Cardiac fibroblast (primary cell): Measurements from ENCODE around the gene ZNRD2.

Experiments used
- DNase-seq, 2 donors: peaks; one replicate each; pipeline versions ENCODE4 v3.0.0 to v3.0.0-alpha.2; 2010; ENCODE audit warnings: low read depth in 2 of 2
- H3K4me3 ChIP-seq, 2 donors: replicated peaks in 1 of 2; 1 replicate in 1 of 2; 2 replicates in 1 of 2; pipeline ENCODE4 v1.5.1; 2011; ENCODE audit warnings: low read depth in 2 of 2, low read length in 2 of 2, mild to moderate bottlenecking in 2 of 2, moderate library complexity in 1 of 2
- TF ChIP-seq, protein P1 (sequence below): IDR thresholded peaks from one replicate; pipeline ENCODE4 v1.5.1; 2011; ENCODE audit warnings: low read depth, mild to moderate bottlenecking, low read length, inconsistent platforms

ZNRD2 gene

DNA sequence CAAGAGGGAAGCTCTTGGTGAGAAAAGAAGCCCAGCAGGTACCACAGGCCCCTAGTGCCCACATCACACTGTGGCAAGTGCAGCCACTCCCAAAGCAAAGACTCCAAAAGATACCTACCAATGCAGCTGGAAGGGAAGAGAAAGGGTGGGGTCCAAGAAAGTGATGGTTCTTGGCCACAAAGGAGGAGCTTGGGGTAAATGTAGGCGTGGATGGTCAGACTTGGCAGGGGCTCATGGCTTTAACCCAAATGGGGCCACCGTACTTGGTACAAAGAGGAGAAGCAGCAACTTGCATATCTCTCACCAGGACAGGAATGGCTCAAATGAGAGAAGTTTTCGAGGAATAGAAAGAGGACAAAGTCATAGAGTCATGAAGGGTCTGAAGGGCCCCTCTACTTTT is 39.0 kb downstream of the ZNRD2 start:
- TF ChIP-seq, protein P1, sequence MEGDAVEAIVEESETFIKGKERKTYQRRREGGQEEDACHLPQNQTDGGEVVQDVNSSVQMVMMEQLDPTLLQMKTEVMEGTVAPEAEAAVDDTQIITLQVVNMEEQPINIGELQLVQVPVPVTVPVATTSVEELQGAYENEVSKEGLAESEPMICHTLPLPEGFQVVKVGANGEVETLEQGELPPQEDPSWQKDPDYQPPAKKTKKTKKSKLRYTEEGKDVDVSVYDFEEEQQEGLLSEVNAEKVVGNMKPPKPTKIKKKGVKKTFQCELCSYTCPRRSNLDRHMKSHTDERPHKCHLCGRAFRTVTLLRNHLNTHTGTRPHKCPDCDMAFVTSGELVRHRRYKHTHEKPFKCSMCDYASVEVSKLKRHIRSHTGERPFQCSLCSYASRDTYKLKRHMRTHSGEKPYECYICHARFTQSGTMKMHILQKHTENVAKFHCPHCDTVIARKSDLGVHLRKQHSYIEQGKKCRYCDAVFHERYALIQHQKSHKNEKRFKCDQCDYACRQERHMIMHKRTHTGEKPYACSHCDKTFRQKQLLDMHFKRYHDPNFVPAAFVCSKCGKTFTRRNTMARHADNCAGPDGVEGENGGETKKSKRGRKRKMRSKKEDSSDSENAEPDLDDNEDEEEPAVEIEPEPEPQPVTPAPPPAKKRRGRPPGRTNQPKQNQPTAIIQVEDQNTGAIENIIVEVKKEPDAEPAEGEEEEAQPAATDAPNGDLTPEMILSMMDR: no peak
- DNase-seq: peak in 1 of 2 donors; percentile 68
- H3K4me3 ChIP-seq: no peak overlapping the region

DNA sequence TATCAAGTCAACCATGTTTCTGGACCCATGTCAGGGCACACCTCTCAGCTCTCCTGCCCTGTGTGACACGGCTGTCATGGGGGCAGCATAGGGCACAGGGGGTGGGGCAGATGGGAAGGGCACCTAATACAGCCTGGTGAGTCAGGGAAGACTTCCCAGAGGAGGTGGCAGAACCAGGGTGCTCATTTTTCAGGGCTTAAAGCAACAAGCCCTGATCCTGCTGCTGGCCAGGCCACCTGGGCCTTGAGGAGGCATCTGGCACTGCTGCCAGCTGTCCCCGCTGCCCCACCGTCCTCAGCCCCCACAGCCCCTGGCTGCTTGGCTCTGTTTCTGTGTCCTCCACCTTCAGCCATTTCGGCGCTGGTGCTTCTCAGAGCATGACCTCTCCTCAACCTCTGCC is 39.4 kb downstream of the ZNRD2 start:
- H3K4me3 ChIP-seq: no peak overlapping the region
- DNase-seq: no peak
- TF ChIP-seq, protein P1: no peak

DNA sequence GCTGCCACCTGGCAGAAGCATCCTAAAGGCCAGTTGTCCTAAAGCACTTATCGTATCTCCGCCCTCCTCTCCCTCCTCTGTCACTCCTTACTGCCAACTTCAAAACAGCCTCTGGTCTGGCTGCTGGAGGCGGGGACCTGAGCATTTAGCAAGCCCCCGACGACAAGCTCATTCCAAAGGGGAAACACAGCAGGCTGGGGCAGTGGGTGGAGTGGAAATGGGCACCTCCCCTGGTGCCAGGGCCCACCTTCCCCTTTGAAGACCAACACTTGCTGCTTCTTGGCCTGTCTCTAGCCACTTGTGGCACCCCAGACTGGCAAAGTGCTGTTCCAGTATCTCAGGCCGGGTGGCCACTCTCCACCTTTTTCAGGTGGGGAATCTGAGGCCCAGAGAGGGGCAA is 40.1 kb downstream of the ZNRD2 start:
- DNase-seq: no peak
- TF ChIP-seq, protein P1: no peak
- no peak overlapping the region for H3K4me3 ChIP-seq

DNA sequence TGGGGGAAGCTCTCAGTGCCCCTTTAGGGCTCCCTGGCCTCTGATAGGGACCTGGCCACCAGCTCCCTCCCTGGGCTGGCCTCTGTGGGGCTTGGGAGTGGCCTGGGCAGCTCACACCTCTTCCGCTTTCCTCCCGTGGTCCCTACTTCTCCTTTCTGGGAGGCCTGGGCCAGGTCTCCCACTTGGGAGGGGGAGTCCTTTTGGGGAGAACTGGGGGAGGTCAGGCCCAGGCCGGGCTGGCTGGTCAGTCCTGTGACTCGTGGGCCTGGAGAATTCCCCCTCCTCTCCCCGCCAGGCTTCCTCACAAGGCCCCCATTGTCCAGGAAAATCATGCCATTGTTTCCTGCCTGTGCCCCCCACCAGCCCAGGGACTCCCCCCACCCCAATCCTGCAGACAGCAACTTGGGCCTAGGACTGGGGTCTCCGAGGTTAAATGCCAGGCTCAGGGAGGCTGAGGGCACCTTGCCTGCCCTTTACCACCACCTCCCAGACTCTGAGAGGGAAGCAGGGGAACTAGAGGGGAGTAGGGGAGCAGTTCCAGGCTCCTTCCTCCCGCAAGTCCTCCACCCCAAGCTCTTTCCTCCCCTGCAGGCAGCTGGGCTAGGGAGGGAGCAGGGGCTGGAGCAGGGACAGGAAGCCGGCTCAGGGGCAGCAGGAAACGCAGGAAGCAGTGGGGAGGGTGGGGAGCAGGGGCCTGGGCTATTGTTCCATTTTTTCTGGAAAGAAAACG is 40.9 kb downstream of the ZNRD2 start:
- DNase-seq: peak; percentile 32 to 59
- TF ChIP-seq, protein P1: no peak
- H3K4me3 ChIP-seq: peak overlapping the region; percentile 81 to 85

DNA sequence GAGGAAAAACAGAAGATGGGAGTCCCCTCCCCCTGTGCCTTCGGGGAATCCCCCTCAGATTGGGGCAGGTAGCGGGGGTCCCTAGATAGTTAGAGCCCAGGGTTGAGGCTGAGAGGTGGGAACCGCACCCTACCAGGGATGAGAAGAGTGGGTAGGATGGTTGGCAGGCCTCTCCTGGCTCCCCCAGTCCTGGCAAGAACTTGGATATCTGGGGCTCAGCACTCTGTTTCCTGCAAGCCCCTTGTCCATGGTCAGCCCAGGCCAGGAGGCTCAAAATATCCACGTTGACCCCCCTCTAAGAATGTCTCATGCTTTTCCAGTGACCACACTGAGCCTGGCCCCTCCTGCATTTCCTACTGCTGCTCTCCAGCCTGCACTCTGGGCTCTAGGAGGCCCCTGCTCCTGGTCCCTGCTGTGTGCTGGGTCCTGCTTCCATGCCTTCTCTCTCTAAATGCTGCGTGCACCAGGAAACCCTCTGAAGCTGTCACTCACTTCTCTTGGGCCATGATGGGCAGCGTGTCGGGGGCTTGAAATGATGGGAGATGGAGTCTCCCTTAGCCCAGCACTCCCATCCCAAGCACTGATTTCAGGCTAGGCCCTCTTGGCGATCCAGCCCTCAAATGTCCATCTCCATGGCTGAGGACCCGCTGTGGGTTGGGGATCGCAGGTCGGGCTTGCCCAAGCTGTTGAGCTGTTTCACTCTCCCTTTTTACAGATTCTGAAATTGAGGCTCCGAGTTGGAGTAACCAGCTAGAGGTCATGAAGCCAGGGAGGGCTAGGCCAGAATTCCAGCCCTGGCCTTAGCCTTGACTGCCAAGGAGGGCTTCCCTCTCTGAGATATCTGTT is 41.7 kb downstream of the ZNRD2 start:
- TF ChIP-seq, protein P1: no peak
- DNase-seq: peak; percentile 36 to 55
- H3K4me3 ChIP-seq: peak overlapping the region; percentile 81 to 85

DNA sequence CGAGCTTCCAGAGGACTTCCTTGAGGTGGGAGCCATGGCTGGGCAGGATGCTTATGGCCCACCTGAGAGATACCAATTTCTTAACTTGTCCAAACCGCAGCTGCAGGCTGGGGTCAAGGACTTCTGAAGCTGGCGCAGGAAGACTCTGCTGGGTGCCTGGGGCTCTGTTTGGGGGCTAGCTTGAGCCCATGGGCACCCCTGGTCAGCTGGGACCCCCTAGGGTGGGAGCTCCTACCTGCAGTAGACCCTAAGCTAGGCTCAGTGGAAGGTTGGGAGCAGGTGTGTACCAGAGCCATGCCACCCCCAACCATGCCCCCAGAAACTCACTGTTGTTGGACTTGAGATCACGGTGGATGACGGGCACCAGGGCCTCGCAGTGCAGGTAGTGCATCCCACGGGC is 42.4 kb downstream of the ZNRD2 start:
- peak overlapping the region; percentile 81 to 85 for H3K4me3 ChIP-seq
- TF ChIP-seq, protein P1: no peak
- no peak for DNase-seq
